Measurements from ENCODE around the gene MMS22L.

The MMS22L gene

GRCh38 chr6:97102145-97102790, 180.7 kb downstream of the MMS22L start:
- no peak for TF ChIP-seq POLR2A (IDR thresholded peaks at IDR 0.05; ENCODE audit: low read depth, low read length)
- DNase-seq (ENCODE audit: insufficient read length, low spot score) (no peak), FAIRE-seq (no peak)

- no peak for TF ChIP-seq POLR2A (IDR thresholded peaks at IDR 0.05; ENCODE audit: low read depth, low read length)
- DNase-seq (ENCODE audit: insufficient read length, low spot score) (no peak), FAIRE-seq (no peak)
Observed at GRCh38 chr6:97100696-97101095, 182.3 kb downstream of the MMS22L start.

GRCh38 chr6:97097068-97098047, 185.7 kb downstream of the MMS22L start:
- FAIRE-seq (no peak), DNase-seq (ENCODE audit: insufficient read length, low spot score) (no peak)
- TF ChIP-seq POLR2A (IDR thresholded peaks at IDR 0.05; ENCODE audit: low read depth, low read length): no peak

GRCh38 chr6:97095311-97095850, 187.6 kb downstream of the MMS22L start:
- no peak for TF ChIP-seq POLR2A (IDR thresholded peaks at IDR 0.05; ENCODE audit: low read depth, low read length)
- FAIRE-seq (no peak), DNase-seq (ENCODE audit: insufficient read length, low spot score) (no peak)

GRCh38 chr6:97094376-97094775, 188.6 kb downstream of the MMS22L start:
- DNase-seq (ENCODE audit: insufficient read length, low spot score): no peak

DNA sequence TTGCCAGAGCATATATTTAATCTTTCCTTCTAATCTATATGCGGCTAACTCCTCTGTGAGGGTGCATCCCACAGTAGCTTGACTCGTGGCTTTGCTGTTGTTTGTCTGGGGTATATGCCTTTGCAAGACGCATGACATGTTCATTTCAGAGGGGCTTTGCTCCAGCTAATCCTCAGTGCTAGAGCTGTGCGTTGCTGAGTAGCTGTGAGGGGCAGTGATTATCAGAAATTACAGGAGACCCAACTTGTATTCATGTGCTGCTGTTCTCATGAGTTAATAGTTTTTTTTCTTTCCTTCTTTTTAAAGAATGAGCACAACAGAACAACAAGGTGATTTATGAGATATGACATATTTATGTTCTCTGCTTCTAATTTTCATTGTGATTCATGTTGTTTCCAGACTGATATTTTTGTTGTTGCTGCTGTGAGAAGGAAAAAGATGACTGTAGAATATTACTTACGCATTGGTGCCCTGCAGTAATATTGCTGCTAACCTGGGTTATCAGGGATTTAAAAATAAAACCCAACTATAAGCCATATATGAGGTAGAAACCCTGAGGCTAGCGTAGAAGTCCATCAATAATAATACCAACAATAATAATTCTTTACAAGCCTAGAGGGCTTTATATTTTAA, 190.2 kb downstream of the MMS22L start:
- no peak for FAIRE-seq
- DNase-seq (ENCODE audit: insufficient read length, low spot score): no peak
- TF ChIP-seq POLR2A (IDR thresholded peaks at IDR 0.05; ENCODE audit: low read depth, low read length): no peak

More at GRCh38 chr6:97094376-97094775, 188.6 kb downstream of the MMS22L start:
- TF ChIP-seq POLR2A (IDR thresholded peaks at IDR 0.05; ENCODE audit: low read depth, low read length): no peak
- no peak for FAIRE-seq
